NCI-H2081 (cell line): ENCODE data around the gene GPR176.

Experiments used
- DNase-seq, 2 experiments: peaks; one replicate each; lab custom pipeline; 2025; lab: John Stamatoyannopoulos, UW

The GPR176 gene, protein sequence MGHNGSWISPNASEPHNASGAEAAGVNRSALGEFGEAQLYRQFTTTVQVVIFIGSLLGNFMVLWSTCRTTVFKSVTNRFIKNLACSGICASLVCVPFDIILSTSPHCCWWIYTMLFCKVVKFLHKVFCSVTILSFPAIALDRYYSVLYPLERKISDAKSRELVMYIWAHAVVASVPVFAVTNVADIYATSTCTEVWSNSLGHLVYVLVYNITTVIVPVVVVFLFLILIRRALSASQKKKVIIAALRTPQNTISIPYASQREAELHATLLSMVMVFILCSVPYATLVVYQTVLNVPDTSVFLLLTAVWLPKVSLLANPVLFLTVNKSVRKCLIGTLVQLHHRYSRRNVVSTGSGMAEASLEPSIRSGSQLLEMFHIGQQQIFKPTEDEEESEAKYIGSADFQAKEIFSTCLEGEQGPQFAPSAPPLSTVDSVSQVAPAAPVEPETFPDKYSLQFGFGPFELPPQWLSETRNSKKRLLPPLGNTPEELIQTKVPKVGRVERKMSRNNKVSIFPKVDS

DNA sequence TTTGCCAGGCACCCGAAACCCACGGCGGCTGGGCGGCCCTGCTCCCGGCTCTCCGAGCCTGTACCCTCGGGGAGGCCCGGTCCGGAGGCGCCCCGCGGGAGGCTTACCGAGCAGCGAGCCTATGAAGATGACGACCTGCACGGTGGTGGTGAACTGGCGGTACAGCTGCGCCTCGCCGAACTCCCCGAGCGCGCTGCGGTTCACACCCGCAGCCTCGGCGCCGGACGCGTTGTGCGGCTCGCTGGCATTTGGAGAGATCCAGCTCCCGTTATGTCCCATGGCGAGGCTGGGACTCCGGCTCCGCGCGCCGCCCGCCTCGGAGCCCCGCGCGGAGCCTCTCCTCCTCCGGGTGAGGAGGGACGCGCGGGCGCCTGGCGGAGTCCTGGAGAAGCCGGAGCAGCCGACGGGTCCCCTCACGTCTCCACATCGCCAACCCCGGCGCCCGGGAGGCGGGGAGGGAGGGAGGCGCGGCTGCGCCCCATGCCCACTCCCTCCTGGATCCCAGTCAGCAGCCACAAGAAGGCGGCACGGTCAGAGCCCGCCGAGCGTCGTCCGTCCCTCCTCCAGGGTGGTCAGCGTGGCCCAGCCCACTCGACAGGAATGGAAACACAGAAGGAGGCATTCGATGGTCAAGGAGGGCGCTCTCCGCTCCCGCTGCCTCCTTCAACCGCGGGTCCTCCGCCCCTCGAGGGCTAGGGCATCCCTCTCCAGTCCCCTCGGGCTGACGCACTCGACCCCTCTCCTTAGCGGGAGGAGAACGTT lies at the start of gene GPR176:
TSS of gene GPR176 (minus strand) at position 519 of the 762 bp plus-strand sequence. CDS start at position 279, 240 bp downstream.
- peak in 1 of 2 experiments; percentile 40 for DNase-seq

DNA sequence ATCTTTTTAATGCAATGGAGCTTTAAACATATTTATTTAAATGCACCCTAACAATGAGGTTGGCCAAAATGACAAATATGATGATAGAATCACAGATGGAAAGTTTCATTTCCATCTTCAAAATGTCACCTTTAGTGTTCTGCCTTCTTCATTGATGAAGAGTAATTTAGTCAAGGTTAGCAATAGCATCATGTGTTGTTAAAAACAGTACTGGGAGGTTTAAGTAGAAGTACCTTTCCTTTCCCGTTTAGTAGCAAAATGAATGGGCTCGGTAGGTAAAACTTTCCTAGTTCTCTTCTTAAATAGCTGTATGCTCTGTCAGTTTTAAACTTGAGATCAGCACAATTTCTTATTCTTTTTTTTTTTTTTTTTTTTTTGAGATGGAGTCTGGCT lies 48.9 kb upstream of the GPR176 start:
- no peak for DNase-seq

DNA sequence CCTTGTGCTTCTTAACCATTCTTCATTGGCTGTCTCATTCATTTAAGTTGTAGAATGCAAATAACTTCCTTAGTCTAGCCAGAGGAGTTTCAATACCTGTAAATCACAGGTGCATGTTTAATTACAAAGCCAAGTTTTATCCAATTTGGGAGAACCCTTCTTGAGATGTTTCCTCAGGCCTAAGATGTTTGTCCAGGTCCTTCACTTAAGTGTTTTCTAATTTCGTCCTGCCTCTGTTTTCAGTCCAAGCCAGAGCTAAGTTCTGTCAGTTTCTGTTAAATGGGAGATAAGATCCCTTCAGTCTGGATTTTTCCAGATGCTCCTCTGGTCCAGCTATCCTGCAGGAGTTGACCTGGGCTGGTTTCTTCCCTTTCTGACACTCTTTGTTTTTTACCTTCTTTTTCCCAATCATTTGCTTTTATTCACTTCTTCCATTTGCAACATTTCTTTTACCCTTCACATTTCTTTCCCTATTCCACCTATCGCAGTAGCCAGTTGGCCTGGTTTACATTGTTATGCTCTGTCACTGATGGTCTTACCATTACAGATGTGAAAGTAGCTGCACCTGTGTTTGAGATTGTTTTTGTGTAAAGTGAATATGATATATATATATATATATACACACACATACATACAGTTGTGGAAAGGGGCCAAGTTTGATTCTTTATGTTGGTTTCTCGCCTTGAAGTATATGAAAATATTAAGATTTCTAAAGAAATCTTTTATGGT lies 48.4 kb upstream of the GPR176 start:
- DNase-seq, result no peak

DNA sequence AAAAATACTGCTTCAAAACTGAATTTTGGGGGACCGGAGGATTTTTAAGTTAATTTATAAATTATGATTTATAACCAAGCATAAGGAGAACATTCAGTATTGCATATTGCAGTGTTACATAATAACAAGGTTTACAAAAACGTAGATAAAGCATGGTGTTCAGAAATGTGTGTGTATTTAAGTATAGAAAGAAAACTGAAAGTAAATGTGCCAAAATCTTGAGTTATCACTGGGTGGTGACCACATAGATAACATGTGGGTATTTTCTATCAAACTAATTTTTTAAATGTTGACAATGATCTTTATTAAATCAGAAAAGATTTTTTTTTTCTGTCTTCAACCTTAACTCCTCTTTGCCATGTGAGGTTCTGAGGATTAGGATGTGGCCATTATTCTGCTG lies 46.5 kb upstream of the GPR176 start:
- DNase-seq, result no peak

DNA sequence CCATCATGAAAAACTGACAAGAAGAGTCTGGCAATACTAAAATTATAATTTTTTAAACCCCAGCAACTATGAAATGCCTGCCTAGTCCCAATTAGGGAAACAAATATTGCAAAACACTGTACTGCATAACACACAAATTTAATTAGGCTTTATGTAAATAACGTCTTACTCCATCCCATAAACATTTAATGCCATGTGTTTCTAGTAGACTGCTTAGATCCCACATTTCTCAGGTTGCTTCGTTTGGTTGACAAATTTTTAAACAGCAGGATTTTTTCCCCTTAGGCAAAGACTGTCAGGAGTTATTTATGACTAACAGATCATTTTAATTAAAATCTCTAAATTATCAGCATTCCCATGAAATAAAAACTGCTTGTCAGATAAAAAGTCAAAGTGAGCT lies 43.7 kb upstream of the GPR176 start:
- DNase-seq, result no peak

DNA sequence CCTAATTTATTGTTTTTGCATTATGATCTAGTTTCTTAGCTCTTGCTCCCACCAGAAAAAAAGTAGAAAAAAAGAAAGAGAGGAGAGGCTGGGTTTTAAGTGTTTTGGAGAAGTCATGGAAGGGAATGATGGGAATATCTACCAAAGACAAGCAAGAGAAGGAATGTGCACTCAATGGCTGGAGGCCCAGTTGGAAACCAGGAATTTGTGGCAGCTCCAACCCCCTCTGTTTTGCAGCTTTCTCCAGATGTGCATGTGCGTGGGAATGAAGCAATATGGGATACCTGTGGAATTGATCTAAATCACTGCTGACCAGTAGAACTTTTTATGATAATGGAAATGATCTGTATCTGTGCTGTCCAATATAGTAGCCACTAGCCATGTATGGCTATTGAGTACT lies 41.0 kb upstream of the GPR176 start:
- no peak for DNase-seq

DNA sequence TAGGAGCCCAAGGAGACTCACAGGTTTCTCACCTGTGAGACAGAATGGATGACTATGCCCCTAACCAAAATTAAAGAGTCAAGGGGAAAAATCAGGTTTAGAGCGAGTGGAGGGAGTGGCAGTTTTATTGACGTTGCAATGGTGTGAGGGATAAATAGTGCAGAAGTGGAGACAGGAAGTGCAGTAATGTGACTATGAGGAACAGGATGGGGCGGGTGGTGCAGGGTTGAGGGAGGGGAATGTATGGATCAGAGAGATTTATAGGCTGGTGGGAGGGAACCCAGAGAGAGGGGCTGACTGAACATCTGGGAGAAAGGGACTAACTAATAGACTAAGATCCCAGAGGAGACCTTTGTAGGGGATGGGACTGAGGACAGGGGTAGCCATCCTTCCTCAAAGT lies 40.3 kb upstream of the GPR176 start:
- DNase-seq, result no peak

DNA sequence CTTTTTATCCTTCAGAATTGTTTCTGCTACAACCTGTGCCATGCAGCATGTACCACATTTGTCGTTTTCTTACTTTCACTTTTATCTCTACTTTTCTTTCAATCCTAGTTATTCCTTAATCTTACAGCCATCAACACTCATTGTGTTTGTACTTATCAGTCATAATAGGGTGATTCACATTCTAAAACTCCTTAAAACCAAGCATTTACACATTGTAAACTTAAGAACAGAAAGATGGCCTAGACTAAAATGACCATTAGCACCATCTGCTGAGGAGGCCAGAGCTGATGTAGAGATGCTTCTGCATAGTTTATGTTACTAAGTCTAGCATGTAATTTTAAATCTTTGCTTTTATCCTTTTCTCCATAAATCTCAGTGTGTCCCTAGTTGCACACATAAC lies 39.3 kb upstream of the GPR176 start:
- no peak for DNase-seq

DNA sequence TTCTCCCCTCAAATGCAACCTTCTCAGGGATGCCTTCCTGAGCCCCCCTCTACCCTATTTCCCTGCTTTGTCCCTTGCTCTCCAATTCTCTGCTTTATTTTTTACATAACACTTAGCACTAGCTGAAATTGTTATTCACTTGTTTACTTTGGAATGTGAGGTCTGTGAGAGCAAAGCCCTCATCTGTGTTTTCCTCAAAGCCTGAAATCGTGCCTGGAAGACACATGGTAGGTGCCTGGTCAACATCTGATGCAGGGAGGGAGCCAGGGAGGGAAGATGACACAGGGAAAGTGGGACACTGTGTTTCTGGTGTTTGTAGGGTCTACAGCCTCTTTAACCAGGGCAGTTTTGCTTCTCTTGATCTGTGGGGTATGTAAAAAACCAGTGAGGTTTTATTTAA lies 37.4 kb upstream of the GPR176 start:
- DNase-seq, result no peak

DNA sequence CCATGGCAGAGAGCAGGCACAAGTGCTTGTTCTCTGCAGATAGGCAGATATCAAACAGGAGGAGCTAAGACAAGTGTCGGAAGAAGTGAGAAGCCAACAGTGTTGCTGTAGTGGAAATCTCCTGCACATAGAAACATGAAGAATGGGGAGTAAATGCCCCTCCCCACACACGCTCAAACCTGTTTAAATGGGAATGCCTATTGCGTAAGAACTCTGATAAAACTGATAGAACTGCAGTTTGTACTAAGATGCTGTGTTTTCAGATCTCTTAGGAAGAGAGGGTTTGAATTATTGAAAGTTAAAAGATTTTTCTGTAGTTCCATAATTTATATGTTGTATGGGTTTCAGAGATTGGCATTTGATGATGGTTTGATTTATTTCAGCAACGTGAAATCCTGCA lies 33.5 kb upstream of the GPR176 start:
- no peak for DNase-seq

DNA sequence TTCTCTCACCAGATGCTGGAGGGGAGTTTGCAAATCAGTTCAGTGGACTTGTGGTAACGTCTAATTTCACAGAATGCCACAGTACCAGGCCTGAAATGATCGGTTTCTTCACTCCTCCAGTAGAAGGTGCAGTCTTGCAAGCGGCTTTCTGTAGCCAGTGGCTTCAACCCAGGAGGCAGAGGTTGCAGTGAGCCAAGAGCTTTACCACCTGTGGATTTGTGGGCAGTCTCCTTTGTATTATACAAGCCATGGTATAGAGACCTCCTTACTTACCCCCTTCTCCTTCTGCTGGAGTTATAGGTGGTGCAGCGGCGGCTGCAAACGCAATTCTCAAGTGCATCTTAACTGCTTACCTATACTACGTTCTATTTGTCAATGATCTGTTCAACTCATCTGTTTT lies 31.5 kb upstream of the GPR176 start:
- no peak for DNase-seq

DNA sequence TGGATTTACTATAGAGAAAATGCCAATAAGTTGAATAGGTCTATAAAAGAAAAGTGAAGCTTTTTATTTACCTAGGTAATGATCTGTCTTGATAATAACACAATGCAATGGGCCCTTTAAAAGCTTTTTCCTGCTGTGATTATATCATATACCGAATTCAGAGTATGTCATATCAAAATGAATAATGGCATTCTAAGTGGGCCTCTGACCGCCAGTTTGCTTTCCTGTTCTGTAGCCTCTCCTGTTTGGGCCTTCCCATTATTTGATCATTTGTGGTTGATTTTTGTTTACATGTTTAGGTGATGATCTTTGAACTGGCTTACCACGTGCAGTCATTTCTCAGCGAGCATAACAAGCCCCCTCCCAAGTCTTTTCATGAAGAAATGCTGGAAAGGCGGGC lies 28.8 kb upstream of the GPR176 start:
- peak; percentile 13 to 74 for DNase-seq

DNA sequence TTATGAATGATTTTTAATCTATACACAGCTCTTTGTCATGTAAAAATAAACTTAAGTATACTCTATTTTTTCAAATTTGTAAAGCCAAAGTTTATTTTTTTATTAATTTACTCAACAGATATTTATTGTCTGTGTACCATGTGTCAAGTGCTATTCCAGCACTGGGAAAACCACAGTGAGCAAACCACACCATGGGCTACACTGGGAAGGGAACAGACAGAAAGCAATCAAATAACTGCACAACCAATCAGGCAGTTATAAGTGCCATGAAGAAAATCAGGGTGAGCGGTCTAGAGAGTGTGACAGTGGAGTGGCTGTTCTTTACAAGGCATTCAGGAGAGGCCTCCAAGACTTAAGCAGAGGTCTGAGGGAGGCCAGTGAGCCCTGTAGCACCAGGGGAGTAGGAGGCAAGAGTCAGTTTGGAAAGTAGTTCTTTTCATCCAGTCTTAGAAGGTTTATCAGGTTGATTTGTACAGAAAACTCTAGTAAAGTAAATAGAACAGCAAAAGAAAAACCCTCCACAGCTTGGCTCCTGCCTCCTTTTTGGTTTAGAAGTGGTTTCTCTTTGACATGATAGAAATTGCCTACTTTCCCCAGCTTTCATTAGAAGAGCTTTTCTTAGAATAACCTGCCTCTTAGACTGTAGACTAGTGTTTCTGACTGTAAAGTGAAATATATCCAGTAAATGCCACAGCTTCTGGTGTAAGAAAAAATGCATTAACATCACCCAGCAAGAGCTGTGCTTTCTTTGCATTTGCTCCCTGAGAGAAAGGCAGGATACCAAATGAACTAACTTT lies 27.5 kb upstream of the GPR176 start:
- no peak for DNase-seq

DNA sequence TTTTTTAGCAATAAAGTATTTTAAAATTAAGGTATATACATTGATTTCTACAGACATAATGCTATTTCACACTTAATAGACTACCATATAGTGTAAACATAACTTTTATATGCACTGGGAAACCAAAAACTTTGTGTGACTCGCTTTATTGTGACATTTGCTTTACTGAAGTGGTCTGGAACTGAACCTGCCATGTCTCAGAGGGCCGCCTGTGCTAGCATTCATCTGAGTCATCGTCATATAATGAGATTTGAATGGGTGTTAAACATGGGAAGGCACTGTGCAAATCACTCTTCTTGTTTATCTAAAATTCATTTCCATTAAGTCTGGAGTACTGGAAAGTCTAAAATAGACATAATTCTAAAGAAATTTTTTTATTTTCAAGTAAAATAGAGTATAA lies 26.8 kb upstream of the GPR176 start:
- DNase-seq, result no peak

DNA sequence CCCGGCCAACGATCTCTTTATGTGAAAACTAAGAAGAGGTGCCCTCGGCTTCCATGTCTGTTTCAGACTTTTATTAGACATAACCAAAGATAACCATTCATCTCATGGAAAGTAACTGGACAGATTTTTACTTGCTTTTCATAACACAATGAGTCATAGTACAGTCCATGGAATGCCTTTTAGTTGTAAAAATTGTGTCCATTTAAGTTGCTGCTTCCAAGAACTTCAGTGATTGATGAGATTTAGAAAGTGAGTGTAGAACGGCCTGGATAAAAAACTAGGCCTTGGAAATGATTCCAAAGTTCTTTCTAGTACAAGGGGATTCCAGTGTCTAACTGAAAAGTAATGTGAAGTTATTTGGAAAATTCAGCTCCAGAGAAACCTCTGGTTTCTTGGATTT lies 24.7 kb upstream of the GPR176 start:
- DNase-seq, result no peak

DNA sequence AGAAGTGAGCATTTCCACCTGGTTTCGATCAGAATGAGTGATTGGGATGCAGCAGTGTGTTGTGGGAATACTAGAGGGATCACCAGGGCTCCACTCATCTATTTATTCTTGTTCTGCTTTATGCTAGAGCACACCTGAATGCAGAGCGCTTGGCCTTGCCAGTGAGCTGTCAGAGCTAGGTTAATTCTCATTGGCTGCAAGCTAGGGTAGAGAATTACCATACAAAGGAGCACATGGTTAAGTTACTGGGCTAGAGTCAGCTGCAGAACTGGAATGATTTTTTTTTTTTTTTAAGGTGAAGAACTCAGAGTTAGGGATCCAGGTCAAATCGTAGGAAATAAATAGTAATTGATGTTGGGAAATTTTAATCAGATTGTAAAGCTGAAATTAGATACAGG lies 22.7 kb upstream of the GPR176 start:
- no peak for DNase-seq

DNA sequence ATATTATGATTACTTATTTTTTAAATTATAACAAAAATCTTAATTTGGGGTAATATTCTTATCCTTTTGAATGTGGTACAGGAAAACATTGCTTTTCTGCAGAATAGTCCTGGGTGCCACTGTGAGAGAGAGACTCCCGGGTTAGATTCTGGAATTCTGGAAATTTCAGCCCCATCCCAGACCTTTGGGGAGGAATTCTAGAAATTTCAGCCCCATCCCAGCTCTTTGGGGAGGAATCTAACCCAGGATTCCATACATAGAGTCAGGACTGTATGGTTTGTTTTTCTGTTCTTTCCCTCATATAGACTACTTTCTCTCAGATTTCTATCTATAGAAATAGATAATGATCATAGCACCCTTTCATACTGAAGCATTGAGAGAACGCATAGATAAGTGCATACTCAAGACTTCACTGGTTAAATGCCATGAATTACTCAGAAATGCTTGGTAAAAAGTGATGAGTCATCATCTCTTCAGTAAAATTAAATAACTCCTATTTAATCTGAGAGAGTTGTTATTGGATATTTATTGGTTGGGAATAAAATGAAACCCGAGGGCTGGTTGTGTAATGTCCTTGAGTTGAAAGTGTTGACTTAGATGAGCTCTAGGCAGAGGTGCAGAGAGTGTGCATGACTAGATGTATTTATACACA lies 22.2 kb upstream of the GPR176 start:
- no peak for DNase-seq

DNA sequence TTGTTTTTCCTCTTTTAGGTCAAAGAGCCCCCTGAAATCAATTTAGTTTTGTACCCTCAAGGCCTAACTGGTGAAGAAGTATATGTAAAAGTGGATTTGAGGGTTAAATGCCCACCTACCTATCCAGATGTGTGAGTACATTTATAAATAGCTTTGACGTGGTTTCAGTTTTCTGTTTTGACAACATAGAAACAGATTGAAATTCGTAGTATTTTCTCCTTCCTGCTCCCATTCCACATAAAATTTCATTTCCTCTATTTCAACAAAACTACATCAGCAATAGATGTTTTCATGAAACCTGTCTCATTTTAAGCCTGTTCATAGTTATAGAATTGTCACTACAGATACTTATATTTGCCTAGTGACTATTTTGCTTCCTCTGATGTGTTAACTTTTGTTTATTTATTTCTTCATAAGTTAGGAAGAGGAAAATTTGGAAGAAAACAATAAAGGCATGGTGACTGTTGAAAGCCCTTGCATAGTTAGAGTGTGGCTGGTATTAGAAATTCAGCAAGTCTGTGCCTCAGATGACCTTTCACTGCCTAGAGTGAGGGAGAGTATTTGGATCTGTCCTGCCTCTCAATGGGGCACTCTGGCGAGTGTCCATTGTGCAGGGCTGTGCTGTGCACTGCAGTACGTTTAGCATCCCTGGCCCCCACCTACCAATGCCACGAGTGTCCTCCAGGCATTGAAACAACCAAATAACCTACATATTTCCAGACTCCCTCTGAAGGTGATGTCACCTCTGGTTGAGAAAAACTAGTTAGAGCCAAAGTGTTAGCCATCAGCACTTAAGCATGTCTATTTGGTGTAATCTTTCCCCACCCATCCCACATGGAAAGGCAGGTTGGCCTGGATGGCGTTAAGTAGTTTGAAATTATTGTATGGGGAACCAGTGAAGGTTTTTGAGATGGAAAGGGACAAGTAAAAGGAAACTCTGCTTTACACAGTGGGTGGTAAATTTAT lies 19.7 kb upstream of the GPR176 start:
- DNase-seq, result no peak

DNA sequence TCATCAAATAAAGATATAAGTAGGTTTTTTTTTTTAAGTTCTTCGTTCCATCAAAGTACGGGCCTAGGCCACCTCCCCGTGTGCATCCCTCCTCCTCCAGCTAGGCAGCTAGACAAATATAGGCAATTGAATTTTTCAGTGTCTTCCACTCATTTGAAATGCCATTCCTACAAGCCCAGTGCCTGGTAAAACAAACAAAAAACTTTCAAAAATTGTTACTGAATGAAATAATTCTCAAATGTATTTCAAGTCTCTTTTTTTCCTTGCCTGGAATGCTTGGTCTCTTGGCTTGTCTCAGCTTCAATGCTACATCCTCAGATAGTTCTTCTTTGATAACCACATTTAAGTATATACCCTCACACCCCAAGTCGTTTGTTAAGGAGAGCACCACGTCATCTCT lies 17.6 kb upstream of the GPR176 start:
- no peak for DNase-seq

DNA sequence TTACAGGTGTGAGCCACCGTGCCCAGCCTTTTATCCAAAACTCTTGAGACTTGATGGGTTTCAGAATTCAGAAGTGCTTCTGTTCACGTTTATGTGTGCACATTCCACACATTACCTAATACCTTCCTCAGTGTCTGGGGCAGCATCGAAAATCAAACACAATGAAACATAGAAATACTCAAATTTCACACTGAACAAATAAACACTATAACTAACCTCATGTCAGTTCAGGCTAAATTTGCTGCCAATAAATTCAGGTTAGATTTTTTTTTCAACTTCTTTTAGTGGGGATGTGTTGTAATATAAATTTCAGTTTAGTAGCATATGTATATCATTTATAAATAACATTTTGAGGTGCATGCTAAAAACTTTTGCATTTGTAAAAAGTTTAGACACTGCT lies 16.6 kb upstream of the GPR176 start:
- DNase-seq, result no peak
